RWPE2 (cell line): ENCODE results near the gene COQ9.

ENCODE experiments used
- ATAC-seq: fragments of 200-7000 bp; cut with Tn5 transposase; 3 replicates; pipeline ENCODE4 v1.9.1; 2021; ENCODE audit warnings: low read depth
- DNase-seq: peaks from one replicate; pipeline ENCODE4 v3.0.0-alpha.2; 2020; ENCODE audit warnings: low spot score
- H3K27ac ChIP-seq: fragments of 450-650 bp; 2 replicates; pipeline ENCODE4 v1.5.1; 2017; ENCODE audit warnings: mild to moderate bottlenecking; ENCODE audit not compliant: poor library complexity, severe bottlenecking
- H3K27me3 ChIP-seq: fragments of 250-450 bp; sonication (Bioruptor Pico); 2 replicates; pipeline ENCODE4 v1.5.1; 2021; ENCODE audit warnings: mild to moderate bottlenecking, moderate library complexity; ENCODE audit not compliant: insufficient read depth, poor library complexity, severe bottlenecking
- H3K36me3 ChIP-seq: fragments of 250-450 bp; sonication (Bioruptor Pico); 2 replicates; pipeline ENCODE4 v1.5.1; 2020; ENCODE audit warnings: low read depth, mild to moderate bottlenecking, moderate library complexity
- H3K4me1 ChIP-seq: fragments of 250-450 bp; sonication (Bioruptor Pico); 2 replicates; pipeline ENCODE4 v1.5.1; 2021; ENCODE audit warnings: mild to moderate bottlenecking, moderate library complexity; ENCODE audit not compliant: insufficient read depth, poor library complexity, severe bottlenecking
- H3K4me3 ChIP-seq: fragments of 250-450 bp; sonication (Bioruptor Pico); 2 replicates; pipeline ENCODE4 v1.5.1; 2021; ENCODE audit warnings: mild to moderate bottlenecking, moderate library complexity; ENCODE audit not compliant: severe bottlenecking
- H3K9me3 ChIP-seq: fragments of 250-450 bp; sonication (Bioruptor Pico); 2 replicates; pipeline ENCODE4 v1.5.1; 2021; ENCODE audit warnings: mild to moderate bottlenecking, moderate library complexity; ENCODE audit not compliant: severe bottlenecking
- TF ChIP-seq, protein P1 (sequence below): fragments of 450-650 bp; IDR thresholded peaks from one replicate; pipeline ENCODE4 v1.5.1; 2017; ENCODE audit warnings: mild to moderate bottlenecking, moderate library complexity; ENCODE audit not compliant: poor library complexity, severe bottlenecking

The COQ9 gene

DNA sequence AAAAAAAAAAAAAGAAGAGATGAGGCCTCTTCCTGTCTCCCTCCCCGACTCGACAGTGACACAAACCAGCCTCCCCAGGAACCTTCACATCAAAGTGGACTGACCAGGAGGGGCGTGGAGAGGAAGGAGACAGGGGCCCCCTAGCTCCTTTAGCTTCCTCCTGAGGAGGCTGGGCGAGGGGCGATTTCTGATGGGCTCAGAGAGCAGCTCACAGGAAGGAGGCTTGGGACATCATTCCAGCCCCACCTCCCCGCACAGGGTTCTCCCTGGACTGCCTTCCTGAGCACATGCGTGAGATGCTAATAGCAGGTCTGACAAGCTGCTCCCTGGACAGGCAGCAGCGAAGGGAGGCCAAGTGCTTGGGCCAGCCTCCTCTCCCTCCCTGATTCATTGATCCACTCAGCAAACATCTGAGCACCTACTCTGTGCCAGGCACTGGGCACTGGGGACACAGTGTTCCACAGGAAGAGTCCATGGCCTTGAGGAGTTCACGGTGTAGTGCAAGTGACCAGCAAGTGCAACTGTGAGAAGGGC is 53.4 kb downstream of the COQ9 start:
- Histone ChIP-seq H3K9me3 (no peaks in the 10 kb centered on the region), H3K36me3 (no peaks in the 10 kb centered on the region), H3K4me3 (no peak overlapping the region), H3K27me3 (no peaks in the 10 kb centered on the region), H3K27ac (no peak overlapping the region), H3K4me1 (no peaks in the 10 kb centered on the region)
- DNase-seq (no peak), ATAC-seq (no peak)
- TF ChIP-seq, protein P1, sequence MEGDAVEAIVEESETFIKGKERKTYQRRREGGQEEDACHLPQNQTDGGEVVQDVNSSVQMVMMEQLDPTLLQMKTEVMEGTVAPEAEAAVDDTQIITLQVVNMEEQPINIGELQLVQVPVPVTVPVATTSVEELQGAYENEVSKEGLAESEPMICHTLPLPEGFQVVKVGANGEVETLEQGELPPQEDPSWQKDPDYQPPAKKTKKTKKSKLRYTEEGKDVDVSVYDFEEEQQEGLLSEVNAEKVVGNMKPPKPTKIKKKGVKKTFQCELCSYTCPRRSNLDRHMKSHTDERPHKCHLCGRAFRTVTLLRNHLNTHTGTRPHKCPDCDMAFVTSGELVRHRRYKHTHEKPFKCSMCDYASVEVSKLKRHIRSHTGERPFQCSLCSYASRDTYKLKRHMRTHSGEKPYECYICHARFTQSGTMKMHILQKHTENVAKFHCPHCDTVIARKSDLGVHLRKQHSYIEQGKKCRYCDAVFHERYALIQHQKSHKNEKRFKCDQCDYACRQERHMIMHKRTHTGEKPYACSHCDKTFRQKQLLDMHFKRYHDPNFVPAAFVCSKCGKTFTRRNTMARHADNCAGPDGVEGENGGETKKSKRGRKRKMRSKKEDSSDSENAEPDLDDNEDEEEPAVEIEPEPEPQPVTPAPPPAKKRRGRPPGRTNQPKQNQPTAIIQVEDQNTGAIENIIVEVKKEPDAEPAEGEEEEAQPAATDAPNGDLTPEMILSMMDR, result no peak

DNA sequence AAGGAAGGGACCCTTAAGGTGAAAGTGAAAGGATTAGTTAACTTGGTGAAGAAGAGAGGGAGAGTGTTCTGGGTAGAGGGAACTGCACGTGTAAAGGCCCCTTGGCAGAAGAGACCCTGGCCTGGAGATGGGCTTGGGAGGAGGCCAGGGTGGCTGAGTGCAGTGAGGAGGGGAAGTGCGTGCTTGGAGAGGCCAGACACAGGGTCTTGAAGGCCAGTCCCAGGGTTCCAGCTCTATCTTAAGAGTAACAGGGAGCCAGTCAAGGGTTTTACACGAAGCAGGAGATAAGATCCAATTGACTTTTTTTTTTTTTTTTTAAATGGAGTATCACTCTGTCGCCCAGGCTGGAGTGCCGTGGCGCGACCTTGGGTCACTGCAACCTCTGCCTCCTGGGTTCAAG is 54.2 kb downstream of the COQ9 start:
- ATAC-seq (no peak), DNase-seq (no peak)
- no peak overlapping the region for H3K4me3 ChIP-seq
- H3K27me3 ChIP-seq, result no peaks in the 10 kb centered on the region
- H3K9me3 ChIP-seq, result no peaks in the 10 kb centered on the region
- H3K27ac ChIP-seq, result no peak overlapping the region
- TF ChIP-seq, protein P1, result no peak
- H3K36me3 ChIP-seq, result no peaks in the 10 kb centered on the region
- no peaks in the 10 kb centered on the region for H3K4me1 ChIP-seq

DNA sequence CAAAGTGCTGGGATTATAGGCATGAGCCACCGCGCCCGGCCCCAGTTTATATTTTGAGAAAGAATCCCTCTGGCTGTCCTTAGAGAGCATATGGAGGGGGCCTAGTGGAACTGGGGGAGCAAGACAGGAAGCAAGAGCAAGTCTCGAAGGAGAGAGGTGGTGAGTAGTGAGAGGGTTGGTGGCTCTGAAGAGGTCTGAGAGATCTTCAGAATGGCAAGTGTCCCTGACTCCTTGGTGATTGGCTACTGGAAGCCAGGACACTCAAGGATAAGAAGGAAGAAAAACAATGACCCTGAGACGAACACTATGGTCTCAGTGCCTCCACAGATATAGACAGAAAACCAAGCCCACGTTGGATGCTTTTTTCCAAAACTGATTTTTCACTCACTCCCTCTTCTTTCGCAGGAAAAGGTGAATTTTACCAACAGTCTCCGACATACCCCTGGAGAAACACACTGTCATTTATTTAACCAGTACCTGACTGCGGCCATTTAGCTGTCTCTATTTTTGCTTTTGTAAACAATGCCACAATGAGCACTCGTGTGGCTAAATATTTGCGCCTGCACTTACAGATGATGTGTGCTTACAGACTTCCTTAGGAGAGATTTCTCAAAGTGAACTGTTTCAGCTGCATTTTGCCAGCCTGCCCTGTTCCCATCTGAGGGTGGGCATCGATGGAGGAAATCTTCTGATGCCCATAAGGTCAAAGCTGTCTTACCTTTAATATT is 54.9 kb downstream of the COQ9 start:
- H3K36me3 ChIP-seq, result no peaks in the 10 kb centered on the region
- no peak for ATAC-seq
- no peaks in the 10 kb centered on the region for H3K27me3 ChIP-seq
- H3K27ac ChIP-seq, result no peak overlapping the region
- TF ChIP-seq, protein P1, result no peak
- no peaks in the 10 kb centered on the region for H3K4me1 ChIP-seq
- no peaks in the 10 kb centered on the region for H3K9me3 ChIP-seq
- H3K4me3 ChIP-seq, result no peak overlapping the region
- DNase-seq, result no peak

DNA sequence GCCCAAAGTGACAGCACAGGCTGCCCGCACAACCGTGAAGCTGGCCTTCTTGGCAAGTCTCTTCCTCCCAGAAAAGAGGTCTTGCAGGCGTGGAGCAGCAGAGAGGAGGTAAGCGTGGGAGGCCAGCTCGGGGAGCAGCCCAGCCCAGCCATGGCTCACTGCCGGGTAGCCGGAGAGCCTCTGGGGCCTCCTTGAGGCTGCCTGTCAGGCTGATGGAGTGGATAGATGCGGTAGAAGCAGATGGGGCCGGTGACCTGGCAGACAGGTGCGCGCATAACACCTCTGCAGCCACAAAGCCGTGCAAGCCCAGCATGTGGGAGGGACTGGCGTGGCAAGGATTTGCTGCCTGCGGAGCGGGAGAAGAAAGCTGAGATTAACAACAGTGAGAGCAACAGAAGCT is 56.1 kb downstream of the COQ9 start:
- no peaks in the 10 kb centered on the region for H3K9me3 ChIP-seq
- TF ChIP-seq, protein P1, result no peak
- no peaks in the 10 kb centered on the region for H3K36me3 ChIP-seq
- DNase-seq (no peak), ATAC-seq (no peak)
- H3K4me3 ChIP-seq, result no peak overlapping the region
- no peak overlapping the region for H3K27ac ChIP-seq
- H3K4me1 ChIP-seq, result no peaks in the 10 kb centered on the region
- H3K27me3 ChIP-seq, result no peaks in the 10 kb centered on the region

DNA sequence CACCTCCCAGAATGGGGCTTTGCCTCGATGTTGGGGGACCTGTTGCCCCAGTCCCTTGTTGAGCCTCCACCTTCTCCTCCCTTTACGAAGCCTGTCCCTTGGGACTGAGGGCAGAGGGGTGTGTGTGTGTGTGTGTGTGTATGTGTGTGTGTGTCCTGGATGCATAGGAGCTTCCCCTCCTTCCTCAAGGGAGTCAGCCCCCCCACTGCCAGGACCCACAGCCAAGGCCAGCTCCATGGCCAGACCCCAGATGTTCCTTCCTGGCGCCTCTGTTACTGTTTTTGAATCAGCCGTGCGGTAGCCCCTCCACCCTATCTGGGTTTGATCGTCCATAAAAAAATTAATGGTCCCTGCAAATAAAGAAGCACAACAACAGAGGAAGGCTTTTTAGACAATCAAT is 56.7 kb downstream of the COQ9 start:
- no peak for ATAC-seq
- no peaks in the 10 kb centered on the region for H3K4me1 ChIP-seq
- no peak for DNase-seq
- H3K27ac ChIP-seq, result no peak overlapping the region
- TF ChIP-seq, protein P1, result no peak
- no peaks in the 10 kb centered on the region for H3K9me3 ChIP-seq
- no peak overlapping the region for H3K4me3 ChIP-seq
- no peaks in the 10 kb centered on the region for H3K27me3 ChIP-seq
- H3K36me3 ChIP-seq, result no peaks in the 10 kb centered on the region
